K562 (cell line): ENCODE measurements around the gene TMEM229B. TPM values are rescaled to one million over a fixed set of nuclear protein-coding genes. Genes with fewer than 3 reads are reported as not detected.

Experiments used
- ATF1 ChIP-seq, 2 experiments: fragments of 450-650 bp in 1 of 2; IDR thresholded peaks; 2 replicates each; pipeline ENCODE4 v1.6.1; 2016; ENCODE audit warnings: missing compliant biosample characterization in 1 of 2, missing genetic modification characterization in 1 of 2
- CREB5 ChIP-seq: fragments of 250-450 bp; sonication (Bioruptor Pico); IDR thresholded peaks from 2 replicates; pipeline ENCODE4 v1.5.0; 2020; ENCODE audit warnings: mild to moderate bottlenecking
- DPF2 ChIP-seq: fragments of 450-650 bp; IDR thresholded peaks from 2 replicates; pipeline ENCODE4 v1.6.1; 2016
- E2F1 ChIP-seq: sonication (generic); formaldehyde crosslinking; IDR thresholded peaks from 2 replicates; pipeline ENCODE4 v1.8.1; 2023; ENCODE audit warnings: mild to moderate bottlenecking, missing genetic modification reagents, moderate library complexity
- ELF4 ChIP-seq: fragments of 450-650 bp; formaldehyde crosslinking; IDR thresholded peaks from 2 replicates; pipeline ENCODE4 v1.4.0; 2022; ENCODE audit warnings: missing genetic modification characterization
- GTF2E2 ChIP-seq: fragments of 200-800 bp; sonication (Bioruptor generic); IDR thresholded peaks from 2 replicates; pipeline ENCODE4 v1.6.1; 2016; ENCODE audit warnings: missing genetic modification characterization, missing compliant biosample characterization
- HCFC1 ChIP-seq: IDR thresholded peaks from 2 replicates; pipeline ENCODE4 v1.6.1; 2012; ENCODE audit warnings: low read depth, low read length, improper control_type of control experiment
- KLF13 ChIP-seq: fragments of 450-650 bp; IDR thresholded peaks from 2 replicates; pipeline ENCODE4 v1.6.1; 2016; ENCODE audit warnings: missing genetic modification characterization, low read depth, mild to moderate bottlenecking, missing compliant biosample characterization, moderate library complexity, borderline replicate concordance
- KLF16 ChIP-seq: IDR thresholded peaks from 2 replicates; pipeline ENCODE4 v1.6.1; 2016; ENCODE audit warnings: antibody characterized with exemption
- NFE2 ChIP-seq: IDR thresholded peaks from 2 replicates; pipeline ENCODE4 v1.6.1; 2014; ENCODE audit warnings: antibody characterized with exemption, low read depth
- NR2F6 ChIP-seq: fragments of 450-650 bp; formaldehyde crosslinking; IDR thresholded peaks from 2 replicates; pipeline ENCODE4 v1.4.0; 2020; ENCODE audit warnings: mild to moderate bottlenecking
- SMARCB1 ChIP-seq: IDR thresholded peaks from 2 replicates; pipeline ENCODE4 v1.6.1; 2011; ENCODE audit warnings: improper control_type of control experiment, low read depth; ENCODE audit not compliant: insufficient read length
- TSHZ1 ChIP-seq: fragments of 250-450 bp; sonication (Bioruptor Pico); IDR thresholded peaks from 2 replicates; pipeline ENCODE4 v1.4.0; 2020; ENCODE audit warnings: mild to moderate bottlenecking, moderate library complexity
- YBX1 ChIP-seq: fragments of 450-650 bp; IDR thresholded peaks from 2 replicates; pipeline ENCODE4 v1.7.1; 2016; ENCODE audit warnings: mild to moderate bottlenecking
- ZBTB2 ChIP-seq: fragments of 450-650 bp; IDR thresholded peaks from 2 replicates; pipeline ENCODE4 v1.6.1; 2016; ENCODE audit warnings: antibody characterized with exemption
- polyA plus RNA-seq, 8 experiments: library from polyadenylated mRNA; depleted of rRNA in 4 of 8; stranded (reverse) in 5 of 8; unstranded in 3 of 8; fragments of >200 nt; fragmentation: Nextera tagmentation in 2 of 8; fragmentation: Illumina TruSeq in 1 of 8; extraction: Ambion mirVana in 2 of 8; extraction: Trizol in 1 of 8; gene quantifications; 2 replicates each; pipeline versions ENCODE4 v1.2.1 to v1.2.3, GENCODE V29; 2011 to 2014; ENCODE audit warnings: inconsistent platforms in 1 of 8, missing spikeins in 1 of 8
- total RNA-seq, 7 experiments: library from RNA; depleted of rRNA in 6 of 7; stranded (reverse); fragments of >200 nt in 6 of 7; fragmentation: Illumina TruSeq in 2 of 7; extraction: Trizol in 2 of 7; gene quantifications; 2 replicates each; pipeline versions ENCODE4 v1.2.1 to v1.2.3, GENCODE V29; 2011 to 2021; ENCODE audit warnings: low replicate concordance in 1 of 7

The TMEM229B gene
- total and polyA plus RNA-seq, 9 of the 15 experiments (the other 6 are each of a cell fraction or from before 2014, with no cell fraction given), result not detected

- TF ChIP-seq TSHZ1 (no peak), ATF1 (CRISPR knock-in tag; IDR thresholded peaks at IDR 0.05) (no peak), ATF1 (tag; IDR thresholded peaks at IDR 0.05) (no peak), GTF2E2 (tag) (no peak), SMARCB1 (no peak), HCFC1 (no peak), NR2F6 (CRISPR knock-in tag) (no peak), KLF13 (tag) (no peak), YBX1 (no peak), E2F1 (CRISPR knock-in tag) (no peak), NFE2 (no peak), CREB5 (CRISPR knock-in tag) (no peak), DPF2 (no peak), ZBTB2 (no peak), ELF4 (no peak), KLF16 (no peak)
These were observed 30.9 kb upstream of the TMEM229B start (continued) for GRCh38 chr14:67519406-67519805.
